HepG2 (cell line): ENCODE results near the gene TBL3. TPM values are rescaled to one million over a fixed set of nuclear protein-coding genes. Genes with fewer than 3 reads are reported as not detected.

Experiments
- ATAC-seq: fragments of 200-7000 bp; cut with Tn5 transposase; 3 replicates; pipeline ENCODE4 v1.9.1; 2020; ENCODE audit warnings: mild to moderate bottlenecking, moderate library complexity
- BruUV-seq: library from RNA; stranded (reverse); fragments of 400-500 nt; replicated peaks from 2 replicates; lab custom pipeline; 2021; lab: Mats Ljungman, UMichigan
- CTCF ChIA-PET: fragments of 300-600 bp; formaldehyde crosslinking; extraction: SDS; loops from one replicate; lab custom pipeline; 2021; ENCODE audit warnings: low total read pairs, inconsistent platforms, low intra/inter-chr PET ratio; lab: Yijun Ruan, JAX
- POLR2A ChIA-PET: fragments of 350-600 bp; sonication (Branson Sonifier 250); formaldehyde crosslinking; loops from one replicate; lab custom pipeline; 2020; ENCODE audit warnings: antibody characterized with exemption, inconsistent platforms; lab: Yijun Ruan, JAX
- DNase-seq: peaks from one replicate; pipeline ENCODE4 v3.0.0-alpha.2; 2015; ENCODE audit warnings: low spot score
- FAIRE-seq: peaks from 3 replicates; lab custom pipeline; 2011; peaks lifted over from hg19 to GRCh38; lab: Jason Lieb, UNC
- H2AFZ ChIP-seq: one replicate; pipeline ENCODE4 v1.6.1; 2011; ENCODE audit warnings: low read length, inconsistent platforms
- H3K27ac ChIP-seq: fragments of 300-600 bp; 3 replicates; pipeline ENCODE4 v1.8.0; 2011; ENCODE audit warnings: mixed run types, mild to moderate bottlenecking, mixed read lengths, low read length, inconsistent platforms; ENCODE audit not compliant: insufficient read depth; ENCODE audit errors: extremely low read length
- H3K27me3 ChIP-seq, 2 experiments: fragments of 200-600 bp in 1 of 2; 2 replicates in 1 of 2; 3 replicates in 1 of 2; pipeline versions ENCODE4 v1.6.0 to v1.8.0; 2011; ENCODE audit warnings: low read length in 2 of 2, mild to moderate bottlenecking in 2 of 2, moderate library complexity in 2 of 2, inconsistent platforms in 1 of 2; ENCODE audit not compliant: insufficient read depth in 2 of 2, control insufficient read depth in 1 of 2
- H3K36me3 ChIP-seq, 2 experiments: fragments of 200-600 bp in 1 of 2; replicated peaks in 1 of 2; 2 replicates in 1 of 2; 3 replicates in 1 of 2; pipeline versions ENCODE4 v1.5.1 to v1.8.0; 2011; ENCODE audit warnings: low read length in 2 of 2, inconsistent platforms in 1 of 2; ENCODE audit not compliant: insufficient read depth in 2 of 2, control insufficient read depth in 1 of 2
- H3K4me1 ChIP-seq: 2 replicates; pipeline ENCODE4 v1.5.1; 2012; ENCODE audit warnings: low read length, inconsistent platforms; ENCODE audit not compliant: insufficient read depth
- H3K4me2 ChIP-seq: 2 replicates; pipeline ENCODE4 v1.6.0; 2011; ENCODE audit warnings: low read depth, low read length, inconsistent platforms
- H3K4me3 ChIP-seq, 3 experiments: fragments of 200-600 bp in 1 of 3; sonication (generic), shearing (Covaris generic) in 1 of 3; replicated peaks in 1 of 3; 2 replicates each; pipeline ENCODE4 v1.5.1; 2011 to 2016; ENCODE audit warnings: low read length in 3 of 3, inconsistent platforms in 2 of 3, low read depth in 2 of 3, mild to moderate bottlenecking in 2 of 3, control low read depth in 1 of 3, mixed read lengths in 1 of 3; ENCODE audit not compliant: insufficient read depth in 1 of 3
- H3K79me2 ChIP-seq: one replicate; pipeline ENCODE4 v1.6.1; 2011; ENCODE audit warnings: low read length, inconsistent platforms; ENCODE audit not compliant: insufficient read depth
- H3K9ac ChIP-seq: 2 replicates; pipeline ENCODE4 v1.6.0; 2011; ENCODE audit warnings: mild to moderate bottlenecking, low read depth, low read length, inconsistent platforms; ENCODE audit not compliant: insufficient read depth
- H3K9me3 ChIP-seq: 2 replicates; pipeline ENCODE4 v1.5.1; 2012; ENCODE audit warnings: mild to moderate bottlenecking, low read length
- H4K20me1 ChIP-seq: 2 replicates; pipeline ENCODE4 v1.6.0; 2011; ENCODE audit warnings: inconsistent platforms, mild to moderate bottlenecking, low read length, moderate library complexity; ENCODE audit not compliant: insufficient read depth
- CHD4 ChIP-seq: fragments of 200-600 bp; sonication (generic); IDR thresholded peaks from 2 replicates; pipeline ENCODE4 v1.7.0; 2017; ENCODE audit warnings: mild to moderate bottlenecking, low read length, borderline replicate concordance
- ERF ChIP-seq: IDR thresholded peaks from 2 replicates; pipeline ENCODE4 v1.6.1; 2018; ENCODE audit warnings: missing biosample characterization, missing genetic modification reagents
- MXI1 ChIP-seq: IDR thresholded peaks from 3 replicates; pipeline ENCODE4 v1.6.1; 2012; ENCODE audit warnings: low read depth, low read length, inconsistent platforms, borderline replicate concordance
- NPAS2 ChIP-seq: sonication (generic); formaldehyde crosslinking; IDR thresholded peaks from 2 replicates; pipeline ENCODE4 v1.8.0; 2022; ENCODE audit warnings: mild to moderate bottlenecking, missing genetic modification reagents, borderline replicate concordance
- RAD21 ChIP-seq: fragments of 450-650 bp; formaldehyde crosslinking; IDR thresholded peaks from 2 replicates; pipeline ENCODE4 v1.5.0; 2020; ENCODE audit warnings: mild to moderate bottlenecking
- RXRA ChIP-seq: sonication (generic); formaldehyde crosslinking; IDR thresholded peaks from 2 replicates; pipeline ENCODE4 v1.5.1; 2020; ENCODE audit warnings: missing genetic modification reagents
- SIX1 ChIP-seq: sonication (generic); formaldehyde crosslinking; IDR thresholded peaks from 2 replicates; pipeline ENCODE4 v1.4.0; 2020; ENCODE audit warnings: missing genetic modification reagents, borderline replicate concordance
- SKI ChIP-seq: fragments of 450-650 bp; IDR thresholded peaks from one replicate; pipeline ENCODE4 v1.6.1; 2018; ENCODE audit warnings: mild to moderate bottlenecking; ENCODE audit not compliant: partially characterized antibody
- SMYD3 ChIP-seq: sonication (generic); formaldehyde crosslinking; IDR thresholded peaks from 2 replicates; pipeline ENCODE4 v1.8.1; 2023; ENCODE audit warnings: mild to moderate bottlenecking, missing genetic modification reagents
- STAG1 ChIP-seq: sonication (generic); formaldehyde crosslinking; IDR thresholded peaks from 2 replicates; pipeline ENCODE4 v1.4.0; 2020; ENCODE audit warnings: missing genetic modification reagents
- ZFYVE20 ChIP-seq: sonication (generic); formaldehyde crosslinking; IDR thresholded peaks from 2 replicates; pipeline ENCODE4 v1.8.0; 2023; ENCODE audit warnings: low read depth, mild to moderate bottlenecking, moderate library complexity, missing genetic modification reagents, borderline replicate concordance
- ZMYM2 ChIP-seq: sonication (generic); formaldehyde crosslinking; IDR thresholded peaks from 2 replicates; pipeline ENCODE4 v1.8.0; 2022; ENCODE audit warnings: mild to moderate bottlenecking, missing genetic modification reagents
- ZNF460 ChIP-seq: sonication (generic); formaldehyde crosslinking; IDR thresholded peaks from 2 replicates; pipeline ENCODE4 v1.5.1; 2020; ENCODE audit warnings: missing genetic modification reagents, mild to moderate bottlenecking, borderline replicate concordance
- ZNF501 ChIP-seq: sonication (generic); formaldehyde crosslinking; IDR thresholded peaks from 2 replicates; pipeline ENCODE4 v1.5.1; 2020; ENCODE audit warnings: mild to moderate bottlenecking, moderate library complexity, missing genetic modification reagents
- WGBS: methylation state at CpG from one replicate; pipeline ENCODE4 v1.1.6; 2017; ENCODE audit warnings: low lambda C conversion rate; 5-methylcytosine and 5-hydroxymethylcytosine counted together
- in situ Hi-C: cut with HindIII; loops from 2 replicates; pipeline ENCODE4 v1.10.0; 2017; ENCODE audit warnings: low pct_unique_long_range_greater_than_20kb; ENCODE audit not compliant: extremely low pct_ligation_motif_present
- intact Hi-C: fragments of 100-400 bp; cut with micrococcal nuclease; formaldehyde crosslinking; loops from one replicate; pipeline ENCODE4 v1.10.0; 2022; ENCODE audit not compliant: unreplicated experiment
- polyA plus RNA-seq, 8 experiments: library from polyadenylated mRNA; depleted of rRNA in 3 of 8; stranded (reverse) in 7 of 8; unstranded in 1 of 8; fragments of >200 nt; fragmentation: Illumina TruSeq in 4 of 8; extraction: Trizol in 4 of 8; gene quantifications; 2 replicates each; pipeline versions ENCODE4 v1.2.1 to v1.2.3, GENCODE V29; 2011 to 2016; ENCODE audit warnings: low read depth in 4 of 8, missing spikeins in 1 of 8, mixed read lengths in 1 of 8; ENCODE audit not compliant: insufficient read depth in 1 of 8
- total RNA-seq, 5 experiments: library from RNA; depleted of rRNA; stranded (reverse); fragments of >200 nt; fragmentation: Illumina TruSeq; extraction: Trizol; gene quantifications; 2 replicates each; pipeline ENCODE4 v1.2.3, GENCODE V29; 2016; ENCODE audit warnings: low read depth in 1 of 5
- TF ChIP-seq, protein P1 (sequence below): sonication (generic); formaldehyde crosslinking; IDR thresholded peaks from 2 replicates; pipeline ENCODE4 v1.5.1; 2020; ENCODE audit warnings: mild to moderate bottlenecking, moderate library complexity, missing genetic modification reagents
- TF ChIP-seq, protein P2 (sequence below): sonication (generic); formaldehyde crosslinking; IDR thresholded peaks from 2 replicates; pipeline ENCODE4 v1.5.0; 2020; ENCODE audit warnings: mild to moderate bottlenecking, missing genetic modification reagents, borderline replicate concordance

Gene TBL3
- total and polyA plus RNA-seq, 2 of the 13 experiments (the other 11 are each of a cell fraction or from before 2014, with no cell fraction given): 16.8 to 38.0 TPM

DNA sequence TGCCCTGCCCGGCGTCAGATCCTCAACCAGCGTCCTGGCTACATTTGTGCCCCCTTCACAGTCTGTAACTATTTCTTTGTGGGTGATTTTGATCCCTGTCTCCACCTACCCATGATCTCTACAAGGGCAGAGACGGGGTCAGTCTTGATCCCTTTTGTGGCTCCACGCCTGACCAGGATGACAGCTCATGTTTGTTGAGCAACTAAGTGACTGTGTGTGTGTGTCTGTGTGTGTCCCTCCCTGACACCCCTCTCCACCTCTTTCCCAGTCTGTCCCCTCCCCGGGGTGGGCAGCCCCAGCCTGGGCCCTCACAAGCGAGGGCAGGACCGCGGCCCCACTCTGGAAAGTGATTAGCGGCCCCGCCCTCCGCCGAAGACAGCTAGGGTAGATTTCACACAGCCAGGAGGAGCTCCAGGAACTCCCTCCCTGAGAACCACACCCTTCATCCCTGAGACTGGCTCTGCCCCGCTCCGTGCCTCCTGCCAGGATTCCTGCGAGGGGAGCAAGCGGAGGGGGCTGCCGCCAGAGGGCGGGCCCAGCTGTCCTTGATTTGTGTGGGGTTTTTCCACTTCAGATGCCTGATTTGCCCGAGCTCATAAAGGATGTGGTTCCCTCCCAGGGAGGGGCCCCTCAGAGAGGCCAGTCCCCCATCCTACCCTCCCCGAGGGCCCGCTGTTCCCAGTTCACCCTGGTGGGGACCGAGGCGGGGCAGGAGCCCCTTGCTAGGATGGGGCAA, 48.4 kb upstream of the TBL3 start:
- Histone ChIP-seq H3K4me1 (peaks cover 48% of the 10 kb centered on the region), H3K4me2 (peak overlapping the region; percentile 66), H3K9ac (no peak overlapping the region), H3K79me2 (no peaks in the 10 kb centered on the region), H3K4me3 (peak overlapping the region in 1 of 3 experiments; percentile 38; a peak in 1 of 6 replicates), H4K20me1 (0 out of 2 replicates have a peak, but pooled peaks cover 2% of the 10 kb centered on the region), H2AFZ (no peak overlapping the region), H3K36me3 (no peaks in the 10 kb centered on the region), H3K27ac (no peak overlapping the region), H3K27me3 (peaks cover 19 to 53% of the 10 kb centered on the region in 2 experiments), H3K9me3 (no peaks in the 10 kb centered on the region)
- ATAC-seq (peak; percentile 52), FAIRE-seq (peak; percentile 18), DNase-seq (peak; percentile 50)
- ChIA-PET CTCF (interaction anchor here (1.3 kb wide), 1 partner anchor 60 kb away, joined by 4 read pairs; no protein-coding TSS in a partner anchor), POLR2A (interaction anchor here (1.0 to 1.4 kb wide), 3 partner anchors 18 to 232 kb away, joined by 3 to 8 read pairs (median 4); partner anchors contain the start of genes RPS2 and TRAF7)
- WGBS: 3% methylated on average over 14 of the region's 24 CpGs
- intact Hi-C loops: no loop called here
- in situ Hi-C loops: loop anchor here (5.0 kb wide), 1 partner anchor 61 kb away; no protein-coding TSS in a partner anchor
- BruUV-seq: no TSS peak
- TF ChIP-seq ZNF501 (CRISPR knock-in tag) (0 out of 2 replicates have a peak, but pooled peaks have one; percentile 32), SKI (no peak), RXRA (CRISPR knock-in tag) (0 out of 2 replicates have a peak, but pooled peaks have one; percentile 16), ZMYM2 (CRISPR knock-in tag) (no peak), NPAS2 (no peak), CHD4 (no peak), STAG1 (peak; percentile 35), RAD21 (CRISPR knock-in tag) (peak; percentile 15; the same call in 1 of the 2 replicates), ZFYVE20 (no peak), ERF (CRISPR knock-in tag) (peak; percentile 27; the same call in 1 of the 2 replicates), MXI1 (no peak), SIX1 (CRISPR knock-in tag) (no peak), ZNF460 (CRISPR knock-in tag) (no peak), SMYD3 (CRISPR knock-in tag) (no peak)
- TF ChIP-seq, protein P1, sequence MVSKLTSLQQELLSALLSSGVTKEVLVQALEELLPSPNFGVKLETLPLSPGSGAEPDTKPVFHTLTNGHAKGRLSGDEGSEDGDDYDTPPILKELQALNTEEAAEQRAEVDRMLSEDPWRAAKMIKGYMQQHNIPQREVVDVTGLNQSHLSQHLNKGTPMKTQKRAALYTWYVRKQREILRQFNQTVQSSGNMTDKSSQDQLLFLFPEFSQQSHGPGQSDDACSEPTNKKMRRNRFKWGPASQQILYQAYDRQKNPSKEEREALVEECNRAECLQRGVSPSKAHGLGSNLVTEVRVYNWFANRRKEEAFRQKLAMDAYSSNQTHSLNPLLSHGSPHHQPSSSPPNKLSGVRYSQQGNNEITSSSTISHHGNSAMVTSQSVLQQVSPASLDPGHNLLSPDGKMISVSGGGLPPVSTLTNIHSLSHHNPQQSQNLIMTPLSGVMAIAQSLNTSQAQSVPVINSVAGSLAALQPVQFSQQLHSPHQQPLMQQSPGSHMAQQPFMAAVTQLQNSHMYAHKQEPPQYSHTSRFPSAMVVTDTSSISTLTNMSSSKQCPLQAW (CRISPR knock-in tag): peak; percentile 39; the same call in 1 of the 2 replicates
- TF ChIP-seq, protein P2, sequence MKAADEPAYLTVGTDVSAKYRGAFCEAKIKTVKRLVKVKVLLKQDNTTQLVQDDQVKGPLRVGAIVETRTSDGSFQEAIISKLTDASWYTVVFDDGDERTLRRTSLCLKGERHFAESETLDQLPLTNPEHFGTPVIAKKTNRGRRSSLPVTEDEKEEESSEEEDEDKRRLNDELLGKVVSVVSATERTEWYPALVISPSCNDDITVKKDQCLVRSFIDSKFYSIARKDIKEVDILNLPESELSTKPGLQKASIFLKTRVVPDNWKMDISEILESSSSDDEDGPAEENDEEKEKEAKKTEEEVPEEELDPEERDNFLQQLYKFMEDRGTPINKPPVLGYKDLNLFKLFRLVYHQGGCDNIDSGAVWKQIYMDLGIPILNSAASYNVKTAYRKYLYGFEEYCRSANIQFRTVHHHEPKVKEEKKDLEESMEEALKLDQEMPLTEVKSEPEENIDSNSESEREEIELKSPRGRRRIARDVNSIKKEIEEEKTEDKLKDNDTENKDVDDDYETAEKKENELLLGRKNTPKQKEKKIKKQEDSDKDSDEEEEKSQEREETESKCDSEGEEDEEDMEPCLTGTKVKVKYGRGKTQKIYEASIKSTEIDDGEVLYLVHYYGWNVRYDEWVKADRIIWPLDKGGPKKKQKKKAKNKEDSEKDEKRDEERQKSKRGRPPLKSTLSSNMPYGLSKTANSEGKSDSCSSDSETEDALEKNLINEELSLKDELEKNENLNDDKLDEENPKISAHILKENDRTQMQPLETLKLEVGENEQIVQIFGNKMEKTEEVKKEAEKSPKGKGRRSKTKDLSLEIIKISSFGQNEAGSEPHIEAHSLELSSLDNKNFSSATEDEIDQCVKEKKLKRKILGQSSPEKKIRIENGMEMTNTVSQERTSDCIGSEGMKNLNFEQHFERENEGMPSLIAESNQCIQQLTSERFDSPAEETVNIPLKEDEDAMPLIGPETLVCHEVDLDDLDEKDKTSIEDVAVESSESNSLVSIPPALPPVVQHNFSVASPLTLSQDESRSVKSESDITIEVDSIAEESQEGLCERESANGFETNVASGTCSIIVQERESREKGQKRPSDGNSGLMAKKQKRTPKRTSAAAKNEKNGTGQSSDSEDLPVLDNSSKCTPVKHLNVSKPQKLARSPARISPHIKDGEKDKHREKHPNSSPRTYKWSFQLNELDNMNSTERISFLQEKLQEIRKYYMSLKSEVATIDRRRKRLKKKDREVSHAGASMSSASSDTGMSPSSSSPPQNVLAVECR (CRISPR knock-in tag): peak; percentile 29; the same call in 1 of the 2 replicates
